Measurements from ENCODE around the gene P2RY14. TPM values are rescaled to one million over a fixed set of nuclear protein-coding genes. Genes with fewer than 3 reads are reported as not detected.

P2RY14 gene
- total RNA-seq, 1 donor from 2014 or later = 0.11 TPM

DNA sequence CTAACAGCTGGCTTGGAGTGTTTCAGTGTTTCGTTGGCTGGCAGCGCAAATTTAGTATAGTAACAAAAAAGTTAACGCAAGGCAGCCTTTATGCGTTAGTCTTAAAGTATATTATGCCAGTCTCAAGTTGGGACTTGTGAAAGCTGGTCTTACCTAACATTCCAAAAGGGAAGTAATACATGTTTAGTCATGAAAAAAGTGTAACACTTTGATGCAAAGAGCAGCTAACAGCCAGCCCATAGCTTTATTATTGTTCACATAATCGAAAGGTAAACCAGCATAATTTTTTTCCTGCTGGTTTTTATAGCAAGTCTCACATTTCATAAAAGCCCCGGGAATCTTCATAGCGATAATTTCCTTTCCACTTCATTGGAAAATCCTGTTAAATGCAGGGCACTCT, 40.6 kb upstream of the P2RY14 start:
- Mint-ChIP-seq H3K27me3 (ENCODE audit: low read depth, unreplicated experiment) (no peaks in the 10 kb centered on the region), H3K27ac (ENCODE audit: unreplicated experiment) (no peak overlapping the region), H3K9me3 (ENCODE audit: unreplicated experiment) (no peaks in the 10 kb centered on the region), H3K4me3 (ENCODE audit: unreplicated experiment) (no peak overlapping the region), H3K4me1 (ENCODE audit: low read depth, unreplicated experiment) (peaks cover 23% of the 10 kb centered on the region), H3K36me3 (ENCODE audit: low read depth, unreplicated experiment) (peaks cover 3% of the 10 kb centered on the region)
- Histone ChIP-seq H3K9me3 (ENCODE audit: insufficient read depth, low read depth, low read length) (no peaks in the 10 kb centered on the region), H3K4me3 (ENCODE audit: insufficient read depth, low read depth, low read length) (no peak overlapping the region), H3K27ac (ENCODE audit: low read depth, low read length) (no peak overlapping the region), H3K27me3 (ENCODE audit: insufficient read depth, low read length) (no peaks in the 10 kb centered on the region), H3K4me1 (ENCODE audit: insufficient read depth, low read length) (peaks cover 3% of the 10 kb centered on the region), H3K4me2 (ENCODE audit: low read length) (no peak overlapping the region), H4K20me1 (ENCODE audit: insufficient read depth, low read length) (no peaks in the 10 kb centered on the region), H2AFZ (ENCODE audit: low read depth, low read length) (no peak overlapping the region), H3K36me3 (ENCODE audit: insufficient read depth, low read length) (no peaks in the 10 kb centered on the region), H3K9ac (ENCODE audit: low read length) (no peak overlapping the region), H3K79me2 (ENCODE audit: insufficient read depth, low read length) (no peaks in the 10 kb centered on the region)
- DNase-seq (ENCODE audit: low read depth) = no peak
- FAIRE-seq = no peak
- no peak for TF ChIP-seq EZH2 (IDR thresholded peaks at IDR 0.05; ENCODE audit: insufficient read depth, low read length)
- TF ChIP-seq, protein P1, sequence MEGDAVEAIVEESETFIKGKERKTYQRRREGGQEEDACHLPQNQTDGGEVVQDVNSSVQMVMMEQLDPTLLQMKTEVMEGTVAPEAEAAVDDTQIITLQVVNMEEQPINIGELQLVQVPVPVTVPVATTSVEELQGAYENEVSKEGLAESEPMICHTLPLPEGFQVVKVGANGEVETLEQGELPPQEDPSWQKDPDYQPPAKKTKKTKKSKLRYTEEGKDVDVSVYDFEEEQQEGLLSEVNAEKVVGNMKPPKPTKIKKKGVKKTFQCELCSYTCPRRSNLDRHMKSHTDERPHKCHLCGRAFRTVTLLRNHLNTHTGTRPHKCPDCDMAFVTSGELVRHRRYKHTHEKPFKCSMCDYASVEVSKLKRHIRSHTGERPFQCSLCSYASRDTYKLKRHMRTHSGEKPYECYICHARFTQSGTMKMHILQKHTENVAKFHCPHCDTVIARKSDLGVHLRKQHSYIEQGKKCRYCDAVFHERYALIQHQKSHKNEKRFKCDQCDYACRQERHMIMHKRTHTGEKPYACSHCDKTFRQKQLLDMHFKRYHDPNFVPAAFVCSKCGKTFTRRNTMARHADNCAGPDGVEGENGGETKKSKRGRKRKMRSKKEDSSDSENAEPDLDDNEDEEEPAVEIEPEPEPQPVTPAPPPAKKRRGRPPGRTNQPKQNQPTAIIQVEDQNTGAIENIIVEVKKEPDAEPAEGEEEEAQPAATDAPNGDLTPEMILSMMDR (IDR thresholded peaks at IDR 0.05; ENCODE audit: insufficient read depth, low read depth, low read length) = no peak

DNA sequence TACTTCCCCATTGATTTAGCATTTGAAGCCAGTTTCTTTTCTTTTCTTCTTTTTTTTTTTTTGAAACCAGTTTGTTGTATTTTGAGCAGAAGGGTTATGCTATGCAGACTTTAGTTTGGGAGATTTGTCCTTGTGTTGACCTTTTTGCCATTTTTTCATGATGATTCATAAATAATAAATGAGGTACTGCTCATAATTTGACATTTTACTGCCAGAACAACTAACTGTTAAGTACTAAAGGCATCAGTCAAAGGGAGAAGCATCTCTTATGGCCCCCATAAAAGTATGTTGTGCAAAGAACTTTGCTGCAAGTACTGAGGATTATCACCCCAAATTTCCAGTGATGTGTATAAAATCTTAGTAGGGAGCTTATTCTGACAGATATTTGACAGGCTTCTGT, 40.0 kb upstream of the P2RY14 start:
- no peaks in the 10 kb centered on the region for H3K9me3 Mint-ChIP-seq (ENCODE audit: unreplicated experiment)
- peak; percentile 33 for DNase-seq (ENCODE audit: low read depth)

More for the DNA sequence above, 40.0 kb upstream of the P2RY14 start:
- Histone ChIP-seq H4K20me1 (ENCODE audit: insufficient read depth, low read length) (no peaks in the 10 kb centered on the region), H3K9ac (ENCODE audit: low read length) (no peak overlapping the region), H3K4me2 (ENCODE audit: low read length) (no peak overlapping the region), H3K4me1 (ENCODE audit: insufficient read depth, low read length) (peaks cover 3% of the 10 kb centered on the region), H3K36me3 (ENCODE audit: insufficient read depth, low read length) (no peaks in the 10 kb centered on the region), H3K4me3 (ENCODE audit: insufficient read depth, low read depth, low read length) (no peak overlapping the region), H3K79me2 (ENCODE audit: insufficient read depth, low read length) (no peaks in the 10 kb centered on the region), H3K9me3 (ENCODE audit: insufficient read depth, low read depth, low read length) (no peaks in the 10 kb centered on the region), H2AFZ (ENCODE audit: low read depth, low read length) (no peak overlapping the region), H3K27me3 (ENCODE audit: insufficient read depth, low read length) (no peaks in the 10 kb centered on the region), H3K27ac (ENCODE audit: low read depth, low read length) (no peak overlapping the region)
- Mint-ChIP-seq H3K4me3 (ENCODE audit: unreplicated experiment) (no peak overlapping the region), H3K27ac (ENCODE audit: unreplicated experiment) (peak overlapping the region; percentile 50), H3K36me3 (ENCODE audit: low read depth, unreplicated experiment) (peaks cover 3% of the 10 kb centered on the region), H3K27me3 (ENCODE audit: low read depth, unreplicated experiment) (no peaks in the 10 kb centered on the region), H3K4me1 (ENCODE audit: low read depth, unreplicated experiment) (peaks cover 23% of the 10 kb centered on the region)
- FAIRE-seq = peak; percentile 43
- no peak for TF ChIP-seq EZH2 (IDR thresholded peaks at IDR 0.05; ENCODE audit: insufficient read depth, low read length)
- TF ChIP-seq, protein P1 (IDR thresholded peaks at IDR 0.05; ENCODE audit: insufficient read depth, low read depth, low read length) = no peak

All from astrocyte (in vitro differentiated cells and primary cell).